K562 treated with DMSO at 1 percent for 48 hours (cell line): ENCODE data around the gene IMPG1. TPM values are rescaled to one million over a fixed set of nuclear protein-coding genes. Genes with fewer than 3 reads are reported as not detected.

ENCODE experiments used
- total RNA-seq: library from RNA; unstranded; fragments of 300-600 nt; gene quantifications from 2 replicates; pipeline ENCODE4 v1.2.3, GENCODE V29; 2022; ENCODE audit warnings: low replicate concordance; ENCODE audit errors: extremely low read depth

The IMPG1 gene, protein sequence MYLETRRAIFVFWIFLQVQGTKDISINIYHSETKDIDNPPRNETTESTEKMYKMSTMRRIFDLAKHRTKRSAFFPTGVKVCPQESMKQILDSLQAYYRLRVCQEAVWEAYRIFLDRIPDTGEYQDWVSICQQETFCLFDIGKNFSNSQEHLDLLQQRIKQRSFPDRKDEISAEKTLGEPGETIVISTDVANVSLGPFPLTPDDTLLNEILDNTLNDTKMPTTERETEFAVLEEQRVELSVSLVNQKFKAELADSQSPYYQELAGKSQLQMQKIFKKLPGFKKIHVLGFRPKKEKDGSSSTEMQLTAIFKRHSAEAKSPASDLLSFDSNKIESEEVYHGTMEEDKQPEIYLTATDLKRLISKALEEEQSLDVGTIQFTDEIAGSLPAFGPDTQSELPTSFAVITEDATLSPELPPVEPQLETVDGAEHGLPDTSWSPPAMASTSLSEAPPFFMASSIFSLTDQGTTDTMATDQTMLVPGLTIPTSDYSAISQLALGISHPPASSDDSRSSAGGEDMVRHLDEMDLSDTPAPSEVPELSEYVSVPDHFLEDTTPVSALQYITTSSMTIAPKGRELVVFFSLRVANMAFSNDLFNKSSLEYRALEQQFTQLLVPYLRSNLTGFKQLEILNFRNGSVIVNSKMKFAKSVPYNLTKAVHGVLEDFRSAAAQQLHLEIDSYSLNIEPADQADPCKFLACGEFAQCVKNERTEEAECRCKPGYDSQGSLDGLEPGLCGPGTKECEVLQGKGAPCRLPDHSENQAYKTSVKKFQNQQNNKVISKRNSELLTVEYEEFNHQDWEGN
- not detected in 2 replicates for total RNA-seq

GRCh38 chr6:76072562-76072961 lies at the start of gene IMPG1:
Gene IMPG1 (minus strand): TSS chr6:76072662. CDS start chr6:76072488, 174 bp downstream.

